GM19023 (cell line): ENCODE results near the gene TDRD12.

Experiments used
- ATAC-seq: cut with Tn5 transposase; IDR thresholded peaks from one replicate; pipeline ENCODE4 v1.9.1; 2021; ENCODE audit warnings: mild to moderate bottlenecking, moderate library complexity; ENCODE audit not compliant: unreplicated experiment

The TDRD12 gene

GRCh38 chr19:32809254-32809653, 89.7 kb downstream of the TDRD12 start:
- ATAC-seq: no peak

DNA sequence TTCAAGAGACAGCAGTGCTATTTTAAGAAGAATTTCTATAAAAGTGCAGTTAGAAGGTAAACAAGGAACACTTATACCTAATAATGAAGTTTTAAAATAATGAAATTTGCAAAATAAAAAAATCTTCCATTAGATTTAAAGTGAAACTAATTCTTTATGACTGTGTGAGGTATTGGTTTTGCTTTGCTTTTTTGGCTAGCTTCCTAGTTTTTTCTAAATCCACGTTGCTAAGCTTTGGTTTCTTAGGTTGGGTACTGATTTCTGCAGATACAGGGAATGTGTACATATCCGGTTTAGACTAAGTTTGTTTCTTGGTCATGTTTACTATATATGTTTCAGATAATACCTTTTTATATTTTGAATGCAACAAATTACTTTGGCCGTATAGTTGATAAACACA, 90.2 kb downstream of the TDRD12 start:
- ATAC-seq: no peak

- no peak for ATAC-seq
Measured at GRCh38 chr19:32810452-32810851, 90.9 kb downstream of the TDRD12 start.

DNA sequence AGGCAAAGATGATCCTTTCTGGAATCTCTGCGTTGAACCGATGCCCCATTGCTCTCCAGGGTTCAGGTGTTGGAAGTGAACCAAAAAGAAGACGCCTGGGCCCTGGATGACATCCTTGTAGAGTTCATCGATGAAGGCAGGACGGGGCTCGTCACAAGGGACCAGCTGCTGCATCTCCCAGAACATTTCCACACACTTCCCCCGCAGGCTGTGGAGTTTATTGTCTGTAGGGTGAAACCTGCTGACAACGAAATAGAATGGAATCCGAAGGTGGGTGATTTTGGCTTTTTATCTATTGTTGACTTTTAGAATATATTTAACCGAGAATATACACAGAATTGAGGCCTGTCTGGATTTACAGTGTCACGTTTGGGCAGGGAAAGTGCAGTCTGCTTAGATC, 91.6 kb downstream of the TDRD12 start:
- ATAC-seq: no peak

DNA sequence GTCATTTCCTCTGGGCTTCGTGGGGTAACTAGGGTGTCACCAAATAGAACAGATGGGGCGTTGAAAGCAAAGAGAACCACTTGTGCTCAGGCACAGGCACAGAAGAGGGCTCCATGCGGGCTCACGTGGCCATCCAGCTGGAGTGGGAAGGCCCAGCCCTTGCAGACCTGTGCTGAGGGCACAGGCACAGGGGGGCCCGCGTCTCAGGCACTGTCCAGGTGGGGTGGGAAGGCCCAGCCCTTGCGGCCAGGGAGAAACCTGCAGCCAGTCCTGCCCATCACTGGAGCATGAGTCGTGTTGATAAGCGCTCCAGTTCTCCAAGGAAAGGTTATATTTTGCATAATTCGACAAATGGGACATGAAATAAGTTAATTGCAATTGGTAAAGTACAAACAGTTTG, 92.5 kb downstream of the TDRD12 start:
- no peak for ATAC-seq

DNA sequence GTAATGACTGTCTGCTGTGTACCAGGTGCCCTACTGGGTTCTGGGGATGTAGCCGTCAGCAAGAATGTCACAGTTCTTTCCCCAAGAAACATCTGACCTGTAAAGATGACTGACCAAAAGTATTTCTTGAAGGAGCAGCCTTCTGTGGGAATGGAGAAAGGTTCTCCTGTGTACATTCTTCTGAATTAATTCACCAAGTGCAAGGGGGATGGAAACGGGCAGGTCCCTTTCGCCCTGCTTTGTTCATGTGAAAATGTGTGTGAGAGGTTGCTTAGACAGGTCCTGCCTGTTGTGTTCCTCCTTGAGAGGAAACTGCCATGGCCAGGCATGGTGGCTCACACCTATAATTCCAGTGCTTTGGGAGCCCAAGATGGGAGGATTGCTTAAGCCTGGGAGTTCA, 93.0 kb downstream of the TDRD12 start:
- ATAC-seq: no peak

- no peak for ATAC-seq
Measured at GRCh38 chr19:32813862-32814425, 94.4 kb downstream of the TDRD12 start.

DNA sequence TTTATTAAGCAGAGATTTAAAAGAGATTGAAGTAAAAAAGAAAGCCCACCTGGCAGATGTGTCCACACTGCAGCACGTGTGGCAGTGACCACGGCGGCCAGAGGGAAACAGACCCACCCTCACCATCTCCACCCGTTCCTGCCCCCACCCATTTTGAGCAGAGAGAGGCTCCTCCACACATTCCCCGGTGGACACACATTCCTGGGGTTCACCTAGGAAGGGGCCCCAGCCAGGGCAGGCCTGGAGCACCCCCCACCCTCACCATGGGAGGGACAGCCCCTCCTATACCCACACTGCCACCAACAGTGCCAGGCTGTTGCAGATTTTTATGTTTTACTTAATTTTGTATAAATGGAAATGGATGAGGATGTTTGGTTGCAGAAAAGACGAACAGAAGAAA, 95.1 kb downstream of the TDRD12 start:
- no peak for ATAC-seq

- no peak for ATAC-seq
Measured at GRCh38 chr19:32816555-32817099, 97.1 kb downstream of the TDRD12 start.

DNA sequence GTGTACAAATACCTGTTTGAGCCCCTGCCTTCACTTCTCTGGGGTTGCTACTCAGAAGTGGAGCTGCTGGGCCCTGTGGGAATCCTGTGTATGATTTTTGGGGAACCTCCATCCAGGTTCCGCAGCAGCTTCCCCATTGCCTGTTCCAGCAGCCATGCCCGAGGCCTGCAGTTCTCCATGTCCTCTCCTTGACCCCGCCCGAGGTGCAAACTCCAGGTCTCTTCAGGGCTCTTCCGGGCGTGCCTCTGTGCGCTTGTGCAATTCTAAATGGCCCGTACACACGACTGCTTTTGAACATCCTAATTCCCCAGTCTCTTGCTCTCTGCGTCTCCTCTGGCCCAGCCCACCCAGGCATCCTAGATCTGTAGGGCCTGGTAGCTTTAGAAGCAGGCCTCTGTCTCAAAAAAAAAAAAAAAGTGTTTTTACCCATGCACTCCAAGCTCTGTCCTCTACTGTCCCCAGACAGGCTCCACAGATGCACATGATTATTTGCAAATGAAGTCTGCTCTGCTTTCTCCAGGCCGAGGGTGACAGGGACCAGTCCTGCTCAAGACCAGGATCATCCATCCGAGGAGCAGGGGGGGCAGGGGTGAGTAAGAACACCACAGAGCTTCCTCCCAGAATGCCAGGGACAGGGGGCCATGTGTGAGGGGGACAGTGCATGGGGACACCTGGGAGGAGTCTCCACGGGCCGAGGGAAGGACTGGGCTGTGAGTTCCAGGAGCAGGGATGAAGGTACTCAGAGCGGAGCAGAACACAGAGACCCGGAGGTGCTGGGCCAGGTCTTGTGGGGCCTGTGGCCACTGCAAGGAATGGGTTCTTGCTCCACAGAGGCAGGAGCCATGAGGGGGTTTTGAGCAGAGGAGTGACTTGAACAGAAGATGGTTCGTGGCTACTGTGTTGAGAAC, 98.3 kb downstream of the TDRD12 start:
- ATAC-seq: no peak

- no peak for ATAC-seq
Measured at GRCh38 chr19:32818536-32818935, 99.0 kb downstream of the TDRD12 start.

DNA sequence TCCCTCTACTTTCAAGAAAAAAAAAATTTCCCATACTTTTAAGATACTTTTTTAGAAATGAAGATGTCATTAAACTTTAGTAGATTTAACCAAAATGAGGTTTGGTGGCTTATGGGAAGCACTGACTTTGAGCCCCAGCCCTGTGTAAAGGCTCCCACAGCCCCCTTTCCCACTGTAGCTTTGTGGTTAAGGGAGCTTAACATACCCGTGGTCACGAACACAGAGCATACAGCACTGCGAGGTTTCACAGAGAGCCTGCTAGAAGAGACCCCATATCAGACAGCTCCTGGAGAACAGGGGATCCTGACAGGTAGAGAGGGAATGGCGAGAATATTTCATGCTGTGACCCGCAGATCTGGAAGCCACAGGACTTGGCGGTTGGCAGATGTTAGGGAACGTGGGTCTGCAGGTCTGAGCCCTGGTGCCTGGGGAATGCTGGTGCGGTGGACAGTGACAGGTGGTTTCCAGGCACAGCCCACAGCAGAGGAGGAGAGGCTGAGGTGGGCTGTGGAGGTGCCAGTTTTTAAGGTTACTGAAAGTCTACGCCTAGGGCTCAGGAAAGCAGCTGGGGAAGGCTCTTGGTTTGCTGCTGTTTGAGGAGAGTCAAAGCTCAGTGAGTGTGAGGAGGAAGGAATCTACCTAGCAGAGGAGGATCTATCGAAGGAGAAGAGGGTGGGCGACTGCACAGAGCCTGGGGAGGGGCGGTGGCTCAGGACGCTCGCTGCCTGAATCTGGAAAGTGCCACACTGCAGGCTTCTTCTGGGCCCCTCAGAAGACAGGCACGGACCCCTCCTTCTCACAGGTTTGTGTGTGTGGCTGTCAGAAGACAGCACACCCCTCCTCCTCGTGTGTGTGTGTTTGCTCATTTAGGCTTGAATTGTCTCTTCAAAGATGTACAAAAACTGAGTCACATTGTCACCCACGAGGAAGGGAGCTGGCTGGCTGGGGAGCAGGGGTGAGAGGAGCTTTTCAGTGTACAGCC, 100.1 kb downstream of the TDRD12 start:
- no peak for ATAC-seq

- no peak for ATAC-seq
Measured at GRCh38 chr19:32822916-32823746, 103.6 kb downstream of the TDRD12 start.

GRCh38 chr19:32823747-32824102, 104.2 kb downstream of the TDRD12 start:
- ATAC-seq: no peak

DNA sequence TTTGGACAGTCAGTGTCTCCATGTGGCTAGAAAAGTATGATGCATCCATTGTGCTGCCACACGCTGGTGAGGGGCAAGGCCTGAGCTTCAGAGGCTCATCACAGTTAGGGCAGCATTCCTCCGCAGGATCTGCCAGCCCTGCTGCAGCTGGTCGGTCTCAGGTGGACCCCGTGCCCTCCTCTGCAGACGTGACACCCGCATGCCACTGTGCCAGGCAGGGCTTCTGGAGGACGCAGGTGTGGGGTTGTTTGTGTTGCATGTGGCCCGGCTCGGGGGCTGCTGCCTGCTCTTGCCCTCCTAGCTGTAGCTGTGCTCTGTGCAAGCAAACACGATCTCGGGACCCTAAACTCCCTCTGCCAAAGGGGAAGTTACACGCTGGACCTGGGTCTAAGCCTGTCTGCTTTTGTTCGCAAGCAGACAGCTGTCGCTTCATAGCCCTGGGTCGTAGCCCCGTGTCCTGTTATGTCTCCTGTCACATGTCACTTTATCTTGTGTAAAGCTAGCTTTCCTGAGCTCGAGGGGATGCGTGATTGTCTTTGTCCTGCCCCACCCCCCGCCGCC, 104.7 kb downstream of the TDRD12 start:
- ATAC-seq: no peak

- ATAC-seq: no peak
Measured at GRCh38 chr19:32824916-32825608, 105.5 kb downstream of the TDRD12 start.

DNA sequence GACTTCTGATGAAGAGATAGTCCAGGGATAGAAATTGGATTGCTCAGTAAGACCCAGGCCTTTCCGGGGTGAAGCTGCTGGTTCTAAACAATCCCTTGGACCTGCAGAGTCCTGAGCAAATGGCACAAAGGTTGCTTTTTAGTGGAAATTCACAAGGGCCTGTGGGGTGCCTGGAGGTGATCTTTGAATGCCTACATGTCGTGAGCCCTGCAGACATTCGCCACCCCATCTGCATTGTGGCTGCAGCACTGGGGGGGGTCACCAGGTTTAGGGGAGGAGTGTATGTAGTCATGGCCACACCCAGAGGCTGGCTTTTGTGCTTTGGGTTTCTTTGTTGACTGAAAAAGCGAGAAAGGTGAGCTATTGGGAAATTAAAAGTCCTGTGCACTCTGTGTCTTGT, 108.6 kb downstream of the TDRD12 start:
- ATAC-seq: no peak

- no peak for ATAC-seq
Measured at GRCh38 chr19:32828643-32829344, 109.2 kb downstream of the TDRD12 start.
